Embryonic facial prominence (tissue), 1 donor: ENCODE measurements around the gene BSND.
"Not testable (repeated sequence)": the region's sequence is repeated elsewhere in the genome, so short reads cannot be mapped to it uniquely, and the experiment has no call there.

Source experiments
- DNase-seq: peaks from one replicate; pipeline ENCODE4 v3.0.0-alpha.2; 2016; ENCODE audit errors: extremely low spot score

BSND gene

GRCh38 chr1:54998677-54999076, at the start of gene BSND:
Gene BSND, plus strand, starts transcription at chr1:54998933. Its CDS starts 254 bp downstream, at chr1:54999187.
- DNase-seq, result no peak

GRCh38 chr1:54949053-54949452, 49.7 kb upstream of the BSND start:
- DNase-seq, result no peak

- DNase-seq, result no peak
Observed at GRCh38 chr1:54950006-54950368, 48.7 kb upstream of the BSND start.

- peak; percentile 59 for DNase-seq
Observed at GRCh38 chr1:54950369-54951163, 48.2 kb upstream of the BSND start.

- DNase-seq, result no peak
Observed at GRCh38 chr1:54951810-54952226, 46.9 kb upstream of the BSND start.

- DNase-seq, result no peak
Observed at GRCh38 chr1:54952950-54953718, 45.6 kb upstream of the BSND start.

GRCh38 chr1:54953846-54954245, 44.9 kb upstream of the BSND start:
- no peak for DNase-seq

GRCh38 chr1:54955359-54955758, 43.4 kb upstream of the BSND start:
- no peak for DNase-seq

- DNase-seq, result no peak
Observed at GRCh38 chr1:54956726-54957125, 42.0 kb upstream of the BSND start.

- DNase-seq, result no peak
Observed at GRCh38 chr1:54959241-54959640, 39.5 kb upstream of the BSND start.

- DNase-seq, result no peak
Observed at GRCh38 chr1:54962612-54963395, 35.9 kb upstream of the BSND start.

- not testable (repeated sequence) for DNase-seq
Observed at GRCh38 chr1:54963829-54964228, 34.9 kb upstream of the BSND start.

GRCh38 chr1:54965624-54966340, 33.0 kb upstream of the BSND start:
- no peak for DNase-seq

- no peak for DNase-seq
Observed at GRCh38 chr1:54967372-54967771, 31.4 kb upstream of the BSND start.

- no peak for DNase-seq
Observed at GRCh38 chr1:54968551-54968950, 30.2 kb upstream of the BSND start.

- no peak for DNase-seq
Observed at GRCh38 chr1:54969879-54970278, 28.9 kb upstream of the BSND start.

- DNase-seq, result no peak
Observed at GRCh38 chr1:54970901-54971300, 27.8 kb upstream of the BSND start.

- DNase-seq, result no peak
Observed at GRCh38 chr1:54971317-54971791, 27.4 kb upstream of the BSND start.

GRCh38 chr1:54972436-54972835, 26.3 kb upstream of the BSND start:
- no peak for DNase-seq

GRCh38 chr1:54973205-54973921, 25.4 kb upstream of the BSND start:
- no peak for DNase-seq
